Prostate gland (tissue), 2 donors: ENCODE results near the gene SGK1. TPM values are rescaled to one million over a fixed set of nuclear protein-coding genes. Genes with fewer than 3 reads are reported as not detected.

Source experiments
- DNase-seq: peaks from one replicate; pipeline ENCODE4 v3.0.0-alpha.2; 2019; ENCODE audit warnings: low spot score
- H3K27ac ChIP-seq, 2 donors: fragments of 200-600 bp; sonication (generic); 2 replicates each; pipeline ENCODE4 v1.5.1; 2017 to 2019
- H3K27me3 ChIP-seq: fragments of 200-600 bp; sonication (generic); replicated peaks from 2 replicates; pipeline ENCODE4 v1.5.1; 2019; ENCODE audit not compliant: insufficient read depth
- H3K36me3 ChIP-seq, 2 donors: fragments of 200-600 bp; sonication (generic); 1 replicate in 1 of 2; 2 replicates in 1 of 2; pipeline versions ENCODE4 v1.5.1 to v1.8.1; 2017 to 2019
- H3K4me1 ChIP-seq: fragments of 200-600 bp; sonication (generic); replicated peaks from 2 replicates; pipeline ENCODE4 v1.5.1; 2019
- H3K4me3 ChIP-seq, 2 donors: fragments of 200-600 bp; sonication (generic); 2 replicates each; pipeline ENCODE4 v1.5.1; 2017 to 2019
- H3K9me3 ChIP-seq: fragments of 200-600 bp; sonication (generic); 2 replicates; pipeline ENCODE4 v1.5.1; 2017
- CTCF ChIP-seq, 4 experiments: fragments of 200-600 bp in 2 of 4; fragments of 450-650 bp in 2 of 4; sonication (generic) in 2 of 4; IDR thresholded peaks; 1 replicate in 3 of 4; 2 replicates in 1 of 4; pipeline ENCODE4 v1.5.1; 2016 to 2019; ENCODE audit warnings: antibody characterized with exemption in 4 of 4, mild to moderate bottlenecking in 2 of 4, moderate library complexity in 2 of 4
- POLR2A ChIP-seq: fragments of 450-650 bp; IDR thresholded peaks from one replicate; pipeline ENCODE4 v1.6.1; 2016; ENCODE audit warnings: antibody characterized with exemption, mild to moderate bottlenecking
- POLR2AphosphoS5 ChIP-seq: sonication (generic); formaldehyde crosslinking; IDR thresholded peaks from one replicate; pipeline ENCODE4 v1.6.1; 2017; ENCODE audit warnings: antibody characterized with exemption
- WGBS: methylation state at CpG from one replicate; pipeline ENCODE4 v1.1.5; 2018; 5-methylcytosine and 5-hydroxymethylcytosine counted together
- intact Hi-C: fragments of 100-400 bp; cut with DNase I; formaldehyde crosslinking; loops from one replicate; pipeline ENCODE4 v1.14.2; 2022
- total RNA-seq, 2 donors: library from RNA; depleted of rRNA; stranded (reverse); fragments of >200 nt; gene quantifications; one replicate each; pipeline ENCODE4 v1.1.0, GENCODE V29; 2016

Gene SGK1
- total RNA-seq, 2 donors from 2014 or later = 243 to 260 TPM

DNA sequence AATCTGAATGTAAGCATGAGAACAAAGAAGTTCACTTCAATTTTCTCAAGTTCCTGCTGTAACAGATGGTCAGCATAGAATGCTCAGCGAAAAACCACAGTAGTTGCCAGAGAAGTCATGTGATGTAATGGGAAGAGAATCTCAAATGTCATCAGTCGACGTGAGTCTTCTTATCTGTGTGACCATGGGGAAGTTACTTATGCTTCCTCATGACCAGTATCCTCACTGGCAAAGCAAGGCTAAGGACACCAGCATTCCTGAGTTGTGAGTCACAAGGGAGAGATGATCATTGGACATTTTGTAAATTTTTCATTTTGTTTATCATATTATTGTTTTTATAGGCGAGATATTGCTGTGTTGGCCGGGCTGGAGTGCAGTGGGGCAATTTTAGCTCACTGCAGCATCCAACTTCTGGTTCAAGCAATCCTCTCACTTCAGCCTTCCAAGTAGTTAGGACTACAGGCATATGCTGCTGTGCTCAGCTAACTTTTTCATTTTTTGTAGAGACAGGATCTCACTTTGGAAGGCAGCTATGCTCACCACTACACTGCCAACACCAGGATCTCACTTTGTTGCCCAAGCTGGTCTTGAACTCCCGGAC lies 21.9 kb downstream of the SGK1 start:
- H3K4me3 ChIP-seq = no peak overlapping the region
- DNase-seq = no peak
- no peaks in the 10 kb centered on the region for H3K4me1 ChIP-seq
- H3K27ac ChIP-seq = no peak overlapping the region
- no peaks in the 10 kb centered on the region for H3K9me3 ChIP-seq
- TF ChIP-seq POLR2A (no peak), POLR2AphosphoS5 (peak; percentile 46)
- intact Hi-C loops = no loop called here
- 52% methylated on average over 6 of the region's 6 CpGs for WGBS
- H3K36me3 ChIP-seq = no peaks in the 10 kb centered on the region
- no peaks in the 10 kb centered on the region for H3K27me3 ChIP-seq

DNA sequence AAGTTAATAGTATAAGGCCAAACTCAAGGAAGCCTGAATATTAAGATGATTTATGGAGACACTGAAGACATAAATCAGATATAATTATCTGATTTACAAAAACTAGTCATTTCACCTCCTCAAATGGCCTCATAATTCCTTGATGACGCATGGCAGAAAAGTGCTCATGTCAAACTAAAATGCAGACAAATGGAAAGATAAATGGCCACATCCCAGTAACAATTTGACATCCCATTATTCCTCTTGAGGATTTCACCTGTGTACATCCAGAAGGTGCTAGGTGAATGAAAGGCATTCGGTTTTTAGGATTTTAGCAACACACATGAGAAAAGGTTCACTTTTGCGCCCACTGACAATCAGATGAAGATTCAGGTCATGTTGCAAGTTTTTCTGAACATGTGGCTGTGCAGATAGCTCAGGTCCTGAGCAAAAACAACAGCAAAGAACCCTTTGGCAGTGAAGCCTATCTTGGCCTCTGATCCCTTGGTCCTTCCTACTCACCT lies 24.2 kb downstream of the SGK1 start:
- DNase-seq = no peak
- WGBS = 93% methylated on average over 3 of the region's 3 CpGs
- Histone ChIP-seq H3K27me3 (no peaks in the 10 kb centered on the region), H3K4me1 (no peaks in the 10 kb centered on the region), H3K36me3 (no peaks in the 10 kb centered on the region), H3K9me3 (no peaks in the 10 kb centered on the region), H3K4me3 (no peak overlapping the region), H3K27ac (no peak overlapping the region)
- TF ChIP-seq POLR2AphosphoS5 = no peak
- no peak for TF ChIP-seq CTCF (IDR thresholded peaks at IDR 0.05)
- TF ChIP-seq POLR2A = no peak
- intact Hi-C loops = no loop called here

- no peak for TF ChIP-seq POLR2A
- TF ChIP-seq CTCF (IDR thresholded peaks at IDR 0.05) = no peak
- TF ChIP-seq POLR2AphosphoS5 = no peak
- no peaks in the 10 kb centered on the region for H3K4me1 ChIP-seq
- no peak overlapping the region for H3K4me3 ChIP-seq
- DNase-seq = no peak
- H3K9me3 ChIP-seq = no peaks in the 10 kb centered on the region
- intact Hi-C loops = no loop called here
- WGBS = 99% methylated on average over 4 of the region's 4 CpGs
- no peak overlapping the region for H3K27ac ChIP-seq
- no peaks in the 10 kb centered on the region for H3K36me3 ChIP-seq
- H3K27me3 ChIP-seq = no peaks in the 10 kb centered on the region
Measured at GRCh38 chr6:134291156-134291555, 26.8 kb downstream of the SGK1 start.

GRCh38 chr6:134289204-134289575 lies 28.7 kb downstream of the SGK1 start:
- Histone ChIP-seq H3K4me1 (no peaks in the 10 kb centered on the region), H3K27me3 (no peaks in the 10 kb centered on the region), H3K9me3 (no peaks in the 10 kb centered on the region), H3K36me3 (no peaks in the 10 kb centered on the region), H3K4me3 (no peak overlapping the region), H3K27ac (no peak overlapping the region)
- intact Hi-C loops = no loop called here
- no peak for TF ChIP-seq POLR2AphosphoS5
- TF ChIP-seq CTCF (IDR thresholded peaks at IDR 0.05) = no peak
- no peak for TF ChIP-seq POLR2A
- DNase-seq = no peak
- WGBS = 56% methylated on average over 1 of the region's 1 CpG

DNA sequence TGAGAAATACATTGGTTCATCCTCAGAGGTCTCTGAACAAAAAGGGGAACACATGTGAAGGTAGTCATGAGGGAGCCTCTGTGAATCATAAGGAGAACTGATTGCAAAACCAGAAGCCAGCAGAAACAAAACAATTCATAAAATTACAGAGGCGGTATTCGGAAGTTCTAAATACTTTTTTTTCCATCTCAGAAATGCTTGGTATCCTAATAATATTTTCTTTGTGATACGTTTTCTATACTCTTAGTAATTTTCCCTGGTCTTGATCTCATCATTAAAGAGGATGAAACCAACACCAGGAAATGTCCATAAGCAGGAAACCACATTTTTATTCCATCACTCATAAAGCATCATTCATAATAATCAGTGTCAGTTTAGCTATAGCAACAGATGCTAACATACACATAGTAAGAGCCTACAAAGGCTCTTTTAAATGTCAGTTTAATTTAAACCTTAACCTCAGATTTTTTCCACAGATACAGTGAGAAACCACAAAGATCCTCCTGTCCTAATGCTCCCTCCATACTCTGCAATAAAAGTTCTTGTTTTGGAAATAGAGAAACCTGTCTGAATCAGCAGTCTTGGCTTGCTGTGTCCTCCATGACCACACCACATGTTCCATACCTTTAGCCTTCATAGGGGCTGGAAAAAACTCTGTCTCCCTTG lies 29.2 kb downstream of the SGK1 start:
- H3K27ac ChIP-seq = no peak overlapping the region
- no peaks in the 10 kb centered on the region for H3K9me3 ChIP-seq
- WGBS = 57% methylated on average over 3 of the region's 3 CpGs
- TF ChIP-seq POLR2A (no peak), CTCF (IDR thresholded peaks at IDR 0.05) (no peak), POLR2AphosphoS5 (no peak)
- H3K4me3 ChIP-seq = no peak overlapping the region
- DNase-seq = no peak
- intact Hi-C loops = no loop called here
- no peaks in the 10 kb centered on the region for H3K27me3 ChIP-seq
- H3K36me3 ChIP-seq = no peaks in the 10 kb centered on the region
- no peaks in the 10 kb centered on the region for H3K4me1 ChIP-seq
